Cardiac fibroblast (primary cell): ENCODE results near the gene FOXC1.

Experiments
- DNase-seq, 2 donors: peaks; one replicate each; pipeline versions ENCODE4 v3.0.0 to v3.0.0-alpha.2; 2010; ENCODE audit warnings: low read depth in 2 of 2
- H3K4me3 ChIP-seq, 2 donors: replicated peaks in 1 of 2; 1 replicate in 1 of 2; 2 replicates in 1 of 2; pipeline ENCODE4 v1.5.1; 2011; ENCODE audit warnings: low read depth in 2 of 2, low read length in 2 of 2, mild to moderate bottlenecking in 2 of 2, moderate library complexity in 1 of 2
- CTCF ChIP-seq: IDR thresholded peaks from one replicate; pipeline ENCODE4 v1.5.1; 2011; ENCODE audit warnings: low read depth, mild to moderate bottlenecking, low read length, inconsistent platforms

FOXC1 gene

DNA sequence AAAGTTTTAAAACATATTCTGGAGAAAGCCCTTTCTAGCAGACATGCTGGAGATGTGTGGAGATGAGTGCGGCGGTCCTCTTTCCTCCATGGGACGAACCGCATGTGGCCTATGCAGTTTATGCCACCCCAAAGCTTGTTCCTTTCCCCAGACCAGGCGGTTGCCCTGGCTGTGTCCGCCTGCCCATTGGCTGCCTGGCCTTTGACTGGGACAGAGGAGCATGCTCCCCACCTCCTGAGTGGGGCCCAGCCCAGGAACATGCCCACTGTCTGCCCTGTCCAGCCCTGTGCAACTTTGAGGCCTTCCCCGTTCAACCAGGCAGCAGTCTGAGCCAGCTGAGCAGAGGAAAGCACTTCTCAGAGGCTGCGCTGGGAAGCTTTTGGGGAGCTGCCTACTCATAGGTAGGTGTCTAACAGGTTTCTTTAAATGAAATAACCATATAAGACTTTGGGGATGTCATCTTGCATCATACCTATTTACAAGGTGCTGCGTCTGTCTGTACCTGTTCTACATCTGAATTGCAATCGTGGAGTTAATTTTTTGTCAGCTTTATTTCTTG, 20.6 kb downstream of the FOXC1 start:
- no peak for DNase-seq
- TF ChIP-seq CTCF, result no peak
- no peak overlapping the region for H3K4me3 ChIP-seq

DNA sequence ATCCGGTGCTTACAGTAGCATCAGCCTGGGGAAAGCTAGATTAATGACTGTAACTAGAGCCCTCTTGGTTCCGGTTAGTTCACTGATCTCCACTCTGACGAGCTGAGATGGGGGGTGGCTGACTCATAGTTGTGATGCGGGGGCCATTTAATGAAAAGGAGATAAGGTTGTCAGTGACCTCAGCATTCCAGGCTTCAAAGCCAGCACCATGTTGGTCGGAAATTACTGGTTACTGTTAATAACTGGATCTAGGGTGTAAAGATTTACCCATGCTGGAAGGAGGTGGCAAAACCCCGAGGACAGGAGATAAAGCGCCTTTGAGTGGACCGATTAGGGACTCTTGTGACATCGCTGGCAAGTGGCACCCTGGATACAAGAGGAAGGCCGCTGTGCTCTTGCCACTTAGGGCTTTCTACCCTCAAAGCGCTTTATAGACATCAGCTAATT, 21.1 kb downstream of the FOXC1 start:
- DNase-seq, result peak in 1 of 2 donors; percentile 56
- H3K4me3 ChIP-seq, result no peak overlapping the region
- no peak for TF ChIP-seq CTCF

DNA sequence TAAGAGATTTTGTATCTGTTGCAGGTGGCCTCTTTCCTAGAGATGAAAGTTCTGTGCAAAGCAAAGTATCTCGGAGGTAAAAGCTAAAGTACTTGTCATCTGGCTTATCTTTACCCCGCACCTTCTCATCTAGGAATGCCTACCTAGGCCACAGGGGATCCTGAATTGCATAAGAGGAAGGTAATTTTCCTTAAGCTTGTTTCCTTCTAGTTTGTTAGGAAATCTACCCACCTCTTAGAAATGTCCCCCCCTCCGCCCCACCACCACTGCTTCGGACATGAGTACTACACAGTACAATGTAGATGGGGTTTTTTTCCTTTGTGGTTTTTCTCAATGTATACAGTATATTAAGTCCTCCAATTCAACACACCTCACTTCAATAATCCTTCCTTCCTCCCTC, 21.5 kb downstream of the FOXC1 start:
- H3K4me3 ChIP-seq, result no peak overlapping the region
- DNase-seq, result no peak
- no peak for TF ChIP-seq CTCF

DNA sequence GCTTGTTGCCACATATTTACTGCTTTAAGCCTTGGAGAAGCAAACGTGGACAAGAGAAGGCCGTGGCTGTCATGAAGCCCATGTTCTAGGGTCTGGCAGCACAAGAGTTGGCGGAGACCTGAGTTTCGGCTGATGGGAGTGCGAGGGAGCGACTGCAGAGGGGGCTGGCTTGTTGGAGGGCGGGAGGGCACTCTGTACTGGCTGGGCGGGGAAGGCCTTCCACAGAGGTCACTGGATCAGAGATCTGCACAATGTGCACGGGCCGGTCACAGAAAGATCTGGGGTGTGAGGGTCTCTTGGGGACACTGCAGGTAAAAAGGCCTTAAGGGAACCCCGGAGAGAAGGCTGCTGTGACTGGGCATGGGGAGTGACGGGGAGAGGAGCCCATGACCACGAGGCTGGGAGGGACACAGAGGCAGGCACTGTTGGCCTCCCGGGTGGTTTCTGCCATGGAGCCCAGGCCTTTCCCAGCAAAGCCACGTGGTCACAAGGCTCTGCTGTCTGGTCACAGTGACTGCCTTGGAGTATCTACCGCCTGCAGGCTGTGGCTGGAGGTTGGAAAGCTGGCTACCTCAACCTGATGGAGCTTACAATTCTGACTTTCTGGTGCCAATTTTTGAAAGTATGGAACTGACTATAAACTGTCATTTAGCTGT, 23.8 kb downstream of the FOXC1 start:
- DNase-seq, result no peak
- no peak for TF ChIP-seq CTCF
- no peak overlapping the region for H3K4me3 ChIP-seq

DNA sequence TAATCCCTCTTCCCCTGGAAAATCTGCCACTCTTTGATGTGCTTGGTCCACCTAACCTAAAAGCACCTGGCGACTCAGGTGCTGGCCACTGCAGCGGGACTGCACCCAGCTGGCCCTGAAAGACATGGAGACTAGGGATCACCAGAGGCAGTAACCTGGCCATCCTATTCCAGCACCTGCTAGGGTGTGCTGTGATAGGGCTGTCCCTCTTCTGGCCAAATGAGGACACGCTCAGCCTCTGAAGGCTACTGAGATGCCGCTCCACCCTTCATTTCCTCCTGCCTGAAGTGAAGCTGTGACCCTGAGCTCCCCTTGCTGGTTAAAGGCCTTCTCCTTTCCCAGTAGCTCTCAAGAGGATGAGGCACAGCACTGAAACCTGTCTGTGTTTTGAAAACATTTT, 24.4 kb downstream of the FOXC1 start:
- H3K4me3 ChIP-seq, result no peak overlapping the region
- no peak for TF ChIP-seq CTCF
- DNase-seq, result no peak

DNA sequence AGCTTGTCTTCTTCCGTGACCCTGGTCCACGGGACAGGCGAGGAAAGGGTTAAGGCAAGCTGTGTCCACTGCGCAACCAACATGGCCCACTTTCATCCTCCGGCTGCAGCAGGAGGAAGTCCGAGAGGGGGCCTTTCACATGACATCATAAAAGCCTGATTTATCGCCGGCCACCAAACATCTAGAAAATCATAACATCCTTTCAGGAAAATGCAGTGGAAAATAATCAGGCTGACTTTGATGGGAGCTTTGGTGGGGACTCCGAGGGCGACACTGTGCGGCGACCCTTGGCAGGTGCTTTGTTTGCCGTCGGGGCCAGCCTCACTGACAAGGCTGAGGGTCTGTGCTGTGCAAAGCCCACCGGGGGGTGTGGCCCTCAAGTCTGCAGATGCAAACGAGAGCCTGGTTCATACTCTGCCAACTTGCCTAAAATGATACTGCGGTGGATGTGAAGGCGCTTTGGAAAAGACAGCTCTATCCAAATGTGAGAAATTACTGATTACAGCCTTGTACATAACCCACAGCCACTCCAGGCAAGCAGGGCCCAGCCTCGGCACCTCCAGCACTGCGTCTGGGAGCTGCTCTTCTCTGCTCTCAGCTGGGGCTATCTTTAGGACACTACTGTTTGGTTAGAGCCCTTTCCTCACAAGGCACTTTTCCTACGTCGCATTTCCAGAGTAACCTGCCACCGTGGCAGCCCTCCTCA, 25.7 kb downstream of the FOXC1 start:
- no peak for TF ChIP-seq CTCF
- DNase-seq, result no peak

More for the DNA sequence above, 25.7 kb downstream of the FOXC1 start:
- H3K4me3 ChIP-seq, result no peak overlapping the region
